GM18505 (cell line): Measurements from ENCODE around the gene YIF1B.
"Not testable (repeated sequence)": the region's sequence is repeated elsewhere in the genome, so short reads cannot be mapped to it uniquely, and the experiment has no call there.

ENCODE experiments used
- ATAC-seq: cut with Tn5 transposase; IDR thresholded peaks from one replicate; pipeline ENCODE4 v1.9.1; 2021; ENCODE audit not compliant: unreplicated experiment
- POLR2A ChIP-seq: IDR thresholded peaks from 4 replicates; pipeline ENCODE4 v1.6.1; 2011; ENCODE audit warnings: borderline replicate concordance; ENCODE audit not compliant: insufficient read depth, insufficient read length; ENCODE audit errors: extremely low read depth

Gene YIF1B, protein sequence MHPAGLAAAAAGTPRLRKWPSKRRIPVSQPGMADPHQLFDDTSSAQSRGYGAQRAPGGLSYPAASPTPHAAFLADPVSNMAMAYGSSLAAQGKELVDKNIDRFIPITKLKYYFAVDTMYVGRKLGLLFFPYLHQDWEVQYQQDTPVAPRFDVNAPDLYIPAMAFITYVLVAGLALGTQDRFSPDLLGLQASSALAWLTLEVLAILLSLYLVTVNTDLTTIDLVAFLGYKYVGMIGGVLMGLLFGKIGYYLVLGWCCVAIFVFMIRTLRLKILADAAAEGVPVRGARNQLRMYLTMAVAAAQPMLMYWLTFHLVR

DNA sequence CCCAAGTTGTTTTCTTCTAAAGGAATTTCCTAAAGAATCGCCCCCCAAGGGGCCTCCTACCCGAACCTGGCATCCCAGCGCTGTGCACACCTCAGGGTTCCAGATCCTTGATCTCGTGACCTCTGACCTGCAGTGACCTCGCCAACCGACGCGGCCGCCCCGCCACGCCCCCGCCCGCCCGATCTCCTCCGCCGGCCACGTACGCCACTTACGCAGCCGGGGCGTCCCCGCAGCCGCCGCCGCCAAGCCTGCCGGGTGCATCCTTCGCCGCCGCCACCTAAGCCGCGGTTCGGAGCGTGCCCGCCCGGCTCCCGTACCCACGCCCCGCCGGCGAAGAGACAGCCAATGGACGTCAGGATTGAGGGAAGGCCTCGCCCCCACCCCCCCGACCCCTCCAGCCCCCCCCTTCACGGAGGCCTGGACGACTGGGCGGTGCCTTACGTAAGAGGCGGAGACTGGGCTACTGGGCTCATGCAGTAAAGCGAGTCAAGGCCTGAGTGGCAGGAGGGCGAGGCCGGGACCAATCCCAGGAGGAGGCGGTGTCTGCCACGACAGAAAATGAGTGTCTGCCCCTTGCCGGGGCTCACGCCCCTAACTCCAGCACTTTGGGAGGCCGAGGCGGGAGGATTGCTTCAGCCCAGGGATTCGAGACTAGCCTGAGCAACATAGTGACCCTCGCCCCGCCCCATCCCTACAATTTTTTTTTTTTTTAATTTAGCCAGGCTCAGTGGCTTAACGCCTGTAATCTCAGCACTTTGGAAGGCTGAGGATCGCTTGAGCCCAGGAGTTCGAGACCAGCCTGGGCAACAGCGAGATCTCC lies at the start of gene YIF1B:
YIF1B (minus strand) TSS at position 291 of the 820 bp plus-strand sequence; CDS start at position 261, 30 bp downstream.
- peak; percentile 79 for ATAC-seq

DNA sequence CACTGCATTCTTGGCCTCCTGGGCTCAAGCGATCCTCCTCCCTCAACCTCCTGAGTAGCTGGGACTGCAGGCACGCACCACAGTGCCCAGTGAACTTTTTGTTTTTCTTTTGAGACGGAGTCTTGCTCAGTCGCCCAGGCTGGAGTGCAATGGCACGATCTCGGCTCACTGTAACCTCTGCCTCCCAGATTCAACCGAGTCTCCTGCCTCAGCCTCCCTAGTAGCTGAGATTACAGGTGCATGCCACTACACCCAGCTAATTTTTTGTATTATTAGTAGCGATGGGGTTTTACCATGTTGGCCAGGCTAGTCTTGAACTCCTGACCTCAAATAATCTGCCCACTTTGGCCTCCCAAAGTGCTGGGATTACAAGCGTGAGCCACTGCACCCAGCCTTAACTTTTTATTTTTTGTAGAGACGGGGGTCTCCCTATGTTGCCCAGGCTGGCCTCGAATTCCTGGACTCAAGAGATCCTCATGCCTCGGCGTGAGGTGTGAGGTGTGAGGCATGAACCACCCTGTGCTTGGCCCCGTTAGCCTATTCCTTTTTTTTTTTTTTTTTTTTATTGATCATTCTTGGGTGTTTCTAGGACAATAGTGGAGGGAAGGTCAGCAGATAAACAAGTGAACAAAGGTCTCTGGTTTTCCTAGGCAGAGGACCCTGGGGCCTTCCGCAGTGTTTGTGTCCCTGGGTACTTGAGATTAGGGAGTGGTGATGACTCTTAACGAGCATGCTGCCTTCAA lies 47.4 kb upstream of the YIF1B start:
- not testable (repeated sequence) for ATAC-seq

More for the DNA sequence above, at the start of gene YIF1B:
- TF ChIP-seq POLR2A, result peak; percentile 59

DNA sequence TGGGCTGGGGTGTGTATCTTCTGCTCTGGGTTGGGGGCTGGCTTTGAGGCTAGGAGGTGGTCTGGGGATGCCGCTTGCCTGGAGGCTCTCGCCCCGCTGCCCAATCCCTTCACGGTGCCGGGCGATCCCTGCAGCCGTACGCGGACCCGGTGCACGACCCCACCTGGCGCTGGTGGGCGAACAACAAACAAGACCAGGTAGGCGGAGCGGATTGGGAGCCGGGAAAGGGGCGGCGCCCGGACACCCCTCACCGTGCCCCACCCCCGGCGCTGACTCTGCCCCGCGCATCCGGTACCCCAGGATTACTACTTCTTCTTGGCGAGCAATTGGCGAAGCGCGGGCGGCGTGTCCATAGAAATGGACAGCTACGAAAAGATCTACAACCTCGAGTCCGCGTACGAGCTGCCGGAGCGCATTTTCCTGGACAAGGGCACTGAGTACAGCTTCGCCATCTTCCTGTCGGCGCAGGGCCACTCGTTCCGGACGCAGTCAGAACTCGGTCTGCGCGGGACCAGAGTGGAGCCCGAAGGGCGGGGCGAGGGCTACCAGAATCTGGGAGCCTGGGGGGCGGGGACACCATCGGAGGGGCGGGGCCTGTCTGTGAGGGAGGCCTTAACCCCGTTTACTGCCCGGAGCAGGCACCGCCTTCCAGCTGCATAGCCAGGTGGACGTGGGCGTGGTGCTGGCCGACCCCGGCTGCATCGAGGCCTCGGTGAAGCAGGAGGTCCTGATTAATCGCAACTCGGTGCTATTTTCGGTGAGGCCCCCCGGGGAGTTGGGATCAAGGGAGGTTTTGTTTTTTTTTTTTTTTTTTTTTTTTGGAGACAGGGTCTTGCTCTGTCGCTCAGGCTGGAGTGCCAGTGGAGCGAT lies 46.6 kb upstream of the YIF1B start:
- peak; percentile 26 for TF ChIP-seq POLR2A
- ATAC-seq, result peak; percentile 27

DNA sequence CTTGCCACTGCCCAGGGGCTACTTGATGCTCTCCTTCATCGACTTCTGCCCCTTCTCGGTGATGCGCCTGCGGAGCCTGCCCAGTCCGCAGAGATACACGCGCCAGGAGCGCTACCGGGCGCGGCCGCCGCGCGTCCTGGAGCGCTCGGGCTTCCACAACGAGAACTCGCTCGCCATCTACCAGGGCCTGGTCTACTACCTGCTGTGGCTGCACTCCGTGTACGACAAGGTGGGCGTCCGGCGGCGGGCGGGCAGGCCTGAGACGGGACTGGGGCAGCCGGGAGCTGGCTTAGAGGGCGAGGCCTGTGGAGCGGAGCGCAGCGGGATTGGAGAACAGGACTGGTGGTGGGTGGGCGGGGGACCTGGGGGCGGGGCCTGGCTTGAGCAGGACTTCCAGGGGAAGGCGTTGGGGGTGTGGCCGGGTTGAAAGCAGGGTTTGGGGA lies 45.9 kb upstream of the YIF1B start:
- peak; percentile 49 for ATAC-seq
- TF ChIP-seq POLR2A, result no peak

DNA sequence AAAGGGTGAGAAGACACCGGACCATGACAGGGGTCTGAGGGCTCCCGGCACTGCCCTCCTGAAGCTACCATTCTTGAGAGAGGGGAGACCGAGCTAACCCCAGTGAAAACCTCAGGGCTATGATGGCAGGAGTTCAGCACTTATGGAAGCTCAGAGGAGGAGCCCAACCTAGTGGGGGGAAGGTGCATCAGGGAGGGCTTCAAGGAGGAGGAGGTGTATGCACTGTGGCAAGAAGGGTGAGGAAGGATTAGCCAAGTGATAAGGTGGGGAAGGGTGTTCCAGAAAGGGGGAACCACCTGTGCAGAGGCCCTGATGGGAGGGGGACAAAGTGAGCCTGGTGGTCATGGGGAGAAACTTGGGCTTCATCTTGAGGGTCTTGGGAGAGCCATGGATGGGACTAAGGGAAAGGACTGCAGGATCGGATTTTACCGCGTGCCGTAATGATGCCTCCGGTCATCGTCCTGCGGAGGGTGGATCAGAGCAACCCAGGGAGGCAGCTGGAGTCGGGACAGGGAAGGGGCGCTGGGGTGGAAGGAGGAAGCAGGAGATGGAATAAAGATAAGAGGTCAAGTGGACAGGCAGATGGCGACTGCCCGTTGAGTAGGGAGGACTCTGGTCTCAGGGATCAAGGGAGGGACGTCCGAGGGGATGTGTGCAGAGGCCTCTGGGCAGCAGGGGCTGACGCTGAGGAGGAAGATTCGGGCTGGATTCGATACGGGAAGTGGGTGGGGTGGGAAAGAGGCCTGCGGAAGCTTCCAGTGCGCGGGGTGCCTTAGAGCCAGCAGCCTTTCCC lies 45.3 kb upstream of the YIF1B start:
- no peak for ATAC-seq
- TF ChIP-seq POLR2A, result no peak

DNA sequence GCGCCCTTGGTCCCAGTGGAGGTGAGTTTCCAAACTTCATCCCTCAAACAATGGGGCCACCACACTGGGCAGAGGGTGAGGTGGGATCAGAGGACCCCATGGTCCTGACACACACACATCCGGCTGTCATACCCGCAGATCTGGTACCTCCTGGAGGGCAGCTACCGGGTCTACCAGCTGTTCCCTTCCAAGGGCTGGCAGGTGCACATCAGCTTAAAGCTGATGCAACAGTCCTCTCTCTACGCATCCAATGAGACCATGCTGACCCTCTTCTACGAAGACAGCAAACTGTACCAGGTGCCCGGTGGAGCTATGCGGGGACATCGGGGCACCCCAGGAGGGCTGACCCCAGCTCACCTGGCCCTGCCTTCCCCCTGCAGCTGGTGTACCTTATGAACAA lies 44.6 kb upstream of the YIF1B start:
- no peak for ATAC-seq
- TF ChIP-seq POLR2A, result no peak

DNA sequence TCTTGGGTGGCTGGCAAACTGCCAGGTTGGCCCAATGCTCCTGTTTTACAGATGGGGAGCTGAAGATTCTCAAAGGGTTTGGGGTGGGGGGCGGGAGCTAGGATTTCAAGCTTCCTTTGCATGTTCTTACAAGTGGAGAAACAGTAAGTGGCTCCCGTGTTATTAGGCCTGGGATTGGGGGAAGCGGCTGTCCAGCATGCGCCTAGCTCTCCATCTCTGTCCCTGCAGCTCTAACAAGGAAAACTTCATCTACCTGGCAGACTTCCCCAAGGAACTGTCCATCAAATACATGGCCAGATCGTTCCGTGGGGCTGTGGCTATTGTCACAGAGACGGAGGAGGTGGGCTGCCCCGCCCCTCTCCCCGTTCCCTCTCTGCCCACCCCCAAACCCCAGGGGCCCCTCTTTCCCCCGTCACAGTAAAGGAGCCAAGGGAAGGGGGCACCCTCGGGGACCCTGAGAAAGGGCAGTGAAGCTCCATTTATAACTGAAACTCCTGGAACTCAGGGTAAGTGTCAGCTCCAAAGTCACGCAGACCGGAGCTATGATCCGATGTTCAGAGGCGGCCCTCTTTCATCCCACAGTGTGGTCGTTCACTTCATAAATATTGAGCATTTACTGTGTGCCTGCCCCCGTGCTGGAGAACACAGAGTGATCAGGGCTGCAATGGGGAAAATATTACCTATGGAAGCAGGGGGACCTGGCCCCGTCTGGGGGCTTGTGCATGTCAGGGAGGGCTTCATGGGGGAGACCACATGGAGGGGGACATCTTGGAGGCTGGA lies 43.7 kb upstream of the YIF1B start:
- TF ChIP-seq POLR2A, result no peak
- ATAC-seq, result no peak

DNA sequence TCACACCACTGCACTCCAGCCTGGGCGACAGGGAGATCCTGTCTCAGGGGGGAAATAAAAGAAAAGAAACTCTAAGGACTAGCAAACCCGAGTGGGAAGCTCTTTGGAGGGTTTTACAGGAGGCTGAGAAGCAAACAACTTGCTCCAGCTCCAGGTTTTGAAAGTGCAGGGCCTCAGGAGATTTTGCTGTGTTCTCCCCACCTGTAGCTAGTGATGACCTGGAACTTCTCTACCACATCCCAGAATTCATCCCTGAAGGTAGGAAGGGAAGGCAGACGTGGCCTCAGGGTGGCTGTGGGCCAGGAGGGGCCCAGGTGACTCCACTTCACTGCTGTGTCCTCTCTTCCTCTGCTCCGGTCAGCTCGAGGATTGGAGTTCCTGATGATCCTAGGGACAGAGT lies 42.3 kb upstream of the YIF1B start:
- no peak for ATAC-seq
- no peak for TF ChIP-seq POLR2A

DNA sequence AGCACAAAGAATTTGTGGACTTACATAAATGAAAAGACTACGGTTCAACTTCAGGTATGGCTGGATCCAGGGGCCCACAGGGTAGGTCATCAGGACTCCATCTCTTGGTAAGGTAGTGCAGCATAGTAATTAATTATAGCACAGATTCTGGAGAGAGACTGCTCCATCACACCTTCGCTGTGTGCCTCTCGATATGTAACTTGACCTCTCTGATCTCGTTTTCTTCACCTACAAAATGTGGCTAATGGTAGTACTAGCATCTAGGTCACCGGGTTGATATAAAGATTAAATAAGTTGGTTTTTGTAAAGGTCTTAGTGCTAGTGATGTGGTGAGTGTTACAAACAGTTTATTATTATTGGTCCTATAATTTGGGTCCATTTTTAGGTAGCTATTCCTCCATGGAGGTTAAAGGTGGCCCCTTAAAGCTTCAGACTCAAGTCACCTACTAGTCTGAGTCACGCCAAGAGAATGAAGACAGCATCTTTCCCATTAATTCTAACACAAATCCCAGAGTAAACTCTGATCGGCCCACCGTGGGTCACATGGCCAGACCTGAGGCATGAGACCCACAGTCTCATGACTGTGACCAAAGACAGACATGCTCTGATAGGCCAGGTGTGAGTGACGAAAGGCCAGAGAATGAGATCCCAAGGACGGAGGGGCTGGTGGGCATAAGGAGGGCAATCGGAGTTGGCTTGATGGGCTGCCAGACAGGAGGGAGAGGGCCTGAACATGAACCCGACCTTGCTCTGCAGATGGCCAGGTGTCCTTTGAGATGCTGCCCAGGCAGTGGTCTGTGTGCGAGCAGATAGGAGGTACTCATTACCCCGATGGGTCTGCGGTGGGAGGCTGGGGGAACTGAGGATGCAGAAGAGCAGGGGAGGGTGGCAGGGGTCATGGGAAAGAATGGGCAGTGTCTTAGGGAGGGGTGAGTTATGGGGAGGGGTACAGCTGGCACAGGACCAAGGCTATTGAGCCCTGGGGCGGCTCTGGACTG lies 40.3 kb upstream of the YIF1B start:
- no peak for ATAC-seq
- no peak for TF ChIP-seq POLR2A

DNA sequence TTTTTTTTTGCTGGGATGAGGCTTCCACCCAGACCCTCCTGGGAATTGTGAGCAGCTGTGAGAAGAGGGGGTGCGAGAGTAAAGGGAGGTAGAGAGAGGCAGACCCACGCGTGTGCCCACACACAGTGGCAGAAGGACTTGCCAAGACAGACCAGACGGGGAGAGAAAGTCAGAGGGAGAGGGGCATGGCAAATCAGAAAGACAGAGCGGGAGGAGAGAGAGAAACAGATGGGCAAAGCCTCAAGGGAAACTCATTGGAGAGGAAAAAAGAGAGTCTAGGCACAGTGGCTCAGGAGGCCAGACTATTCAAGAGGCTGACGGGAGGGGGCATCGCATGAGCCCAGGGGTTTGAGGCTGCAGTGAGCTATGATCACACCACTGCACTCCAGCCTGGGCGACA lies 36.9 kb upstream of the YIF1B start:
- TF ChIP-seq POLR2A, result no peak

More for the DNA sequence above, 36.9 kb upstream of the YIF1B start:
- no peak for ATAC-seq
